DMS 273 treated with DMSO at 0.1 percent for 48 hours (cell line): ENCODE data around the gene LCN6.
A peak's percentile ranks its signal among the peaks of the same experiment; 100 is the strongest.
"Not testable (repeated sequence)": the region's sequence is repeated elsewhere in the genome, so short reads cannot be mapped to it uniquely, and the experiment has no call there.

Source experiments
- DNase-seq: peaks from one replicate; lab custom pipeline; 2025; lab: John Stamatoyannopoulos, UW

Gene LCN6

DNA sequence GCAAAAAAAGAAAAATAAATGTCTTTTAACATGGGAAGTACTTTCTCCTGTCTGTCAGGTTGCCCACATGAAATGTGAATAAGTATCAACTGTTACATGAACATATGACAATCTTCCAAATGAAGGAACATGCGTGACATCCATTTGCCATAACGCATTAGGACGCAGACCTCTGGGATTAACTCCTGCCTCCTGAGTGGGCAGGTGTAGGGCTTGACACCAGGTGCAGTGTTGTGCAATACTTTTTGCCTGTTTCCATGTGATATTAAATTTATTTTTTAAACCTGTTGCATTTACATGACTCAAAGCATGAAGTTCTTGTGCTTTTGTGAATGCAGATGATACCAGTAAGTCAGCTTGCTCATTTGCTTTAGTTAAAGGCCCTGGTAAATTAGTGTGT lies 34.1 kb upstream of the LCN6 start:
- no peak for DNase-seq

DNA sequence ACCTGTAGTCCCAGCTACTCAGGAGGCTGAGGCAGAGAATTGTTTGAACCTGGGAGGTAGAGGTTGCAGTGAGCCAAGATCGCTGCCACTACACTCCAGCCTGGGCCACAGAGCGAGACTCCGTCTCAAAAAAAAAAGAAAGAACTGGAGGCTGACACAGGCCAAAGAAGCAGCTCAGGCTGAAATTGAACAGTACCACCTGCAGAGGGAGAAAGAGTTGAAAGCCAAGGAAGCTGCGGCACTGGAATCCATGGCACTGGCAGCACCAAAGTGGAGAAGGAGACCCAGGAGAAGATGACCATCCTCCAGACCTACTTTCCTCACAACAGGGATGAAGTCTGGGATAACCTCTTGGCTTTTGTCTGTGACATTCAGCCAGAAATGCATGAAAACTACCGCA lies 31.5 kb upstream of the LCN6 start:
- DNase-seq = no peak

DNA sequence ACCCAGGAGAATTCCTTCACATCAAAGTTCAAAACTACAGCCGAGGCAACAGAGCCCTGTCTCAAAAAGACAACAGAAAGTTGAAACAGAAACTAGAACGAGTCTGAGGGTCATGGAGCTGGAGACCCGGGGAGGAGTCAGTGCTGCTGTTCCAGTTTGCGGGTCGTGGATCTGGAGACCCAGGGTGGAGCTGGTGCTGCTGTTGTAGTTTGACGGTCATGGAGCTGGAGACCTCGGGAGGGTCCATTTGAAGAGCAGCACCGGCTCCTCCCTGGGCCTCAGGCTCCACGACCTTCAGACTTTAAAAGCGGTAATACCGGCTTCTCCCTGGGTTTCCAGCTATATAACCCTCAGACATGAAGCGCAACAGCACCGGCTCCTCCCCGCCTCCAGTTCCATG lies 29.0 kb upstream of the LCN6 start:
- DNase-seq = no peak

DNA sequence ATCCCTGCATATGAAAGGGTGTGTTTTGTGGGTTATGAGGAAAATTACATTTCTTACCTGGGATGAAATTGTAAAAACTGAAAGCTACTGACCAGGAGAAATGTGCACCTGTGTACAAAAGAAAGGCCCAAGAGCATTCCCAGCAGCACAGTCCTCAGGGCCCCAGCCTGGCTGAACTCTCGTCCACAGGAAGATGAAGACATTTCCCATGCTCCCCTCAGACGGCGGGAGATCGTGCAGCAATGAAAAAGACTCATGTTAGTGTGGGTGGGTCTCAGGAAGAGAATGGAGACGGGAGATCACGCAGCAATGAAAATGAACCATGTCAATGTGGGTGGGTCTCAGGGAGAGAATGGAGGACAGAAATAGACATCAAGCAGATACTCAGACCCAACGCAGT lies 28.6 kb upstream of the LCN6 start:
- no peak for DNase-seq

DNA sequence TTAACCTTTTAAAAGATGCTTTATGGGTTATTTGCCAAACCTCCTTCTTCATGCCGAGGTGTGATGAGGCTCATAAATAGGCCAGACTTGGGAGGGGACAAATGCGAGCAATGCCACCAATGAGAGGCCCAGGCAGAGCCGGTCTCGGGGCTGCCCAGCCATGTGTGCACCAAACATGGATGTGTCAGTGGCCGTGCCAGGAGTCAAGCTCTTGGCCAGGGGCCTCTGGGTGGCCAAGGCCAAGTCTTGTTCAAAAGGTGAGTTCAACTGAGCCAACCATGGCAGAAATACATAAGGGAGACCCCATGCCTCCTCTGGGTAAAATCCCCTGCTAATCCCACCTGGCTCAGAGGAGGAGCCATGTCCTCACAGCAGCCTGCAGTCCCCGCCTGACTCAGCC lies 26.9 kb upstream of the LCN6 start:
- DNase-seq = no peak

DNA sequence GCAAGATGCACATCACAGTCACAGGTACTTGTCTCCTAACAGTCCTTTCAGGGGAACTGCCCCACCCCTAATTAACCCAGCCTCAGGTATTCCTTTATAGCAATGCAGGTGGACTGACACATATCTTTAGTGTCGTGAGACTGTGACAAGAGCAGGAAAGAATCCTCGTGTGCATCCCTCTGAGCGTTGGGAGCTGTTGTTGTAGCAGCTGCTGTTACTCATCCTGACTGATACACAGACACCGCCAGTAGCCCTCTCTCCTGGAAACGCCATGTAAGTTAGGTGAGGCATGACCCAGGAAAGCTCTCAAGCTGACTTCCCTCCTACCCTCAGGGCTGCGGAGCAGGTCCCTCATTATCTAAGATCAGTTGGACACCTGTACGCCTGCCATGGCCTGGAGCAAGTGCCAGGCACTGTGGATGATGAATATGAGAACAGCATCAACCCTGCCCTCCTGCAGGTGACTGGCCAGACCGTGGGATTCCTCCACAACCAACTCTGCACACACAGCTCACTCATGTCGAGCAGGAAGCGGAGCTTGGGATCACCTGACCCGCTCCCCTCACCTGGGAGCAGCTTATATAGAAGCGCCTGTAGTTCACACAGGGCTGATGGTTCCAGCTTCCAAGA lies 26.2 kb upstream of the LCN6 start:
- DNase-seq = no peak

DNA sequence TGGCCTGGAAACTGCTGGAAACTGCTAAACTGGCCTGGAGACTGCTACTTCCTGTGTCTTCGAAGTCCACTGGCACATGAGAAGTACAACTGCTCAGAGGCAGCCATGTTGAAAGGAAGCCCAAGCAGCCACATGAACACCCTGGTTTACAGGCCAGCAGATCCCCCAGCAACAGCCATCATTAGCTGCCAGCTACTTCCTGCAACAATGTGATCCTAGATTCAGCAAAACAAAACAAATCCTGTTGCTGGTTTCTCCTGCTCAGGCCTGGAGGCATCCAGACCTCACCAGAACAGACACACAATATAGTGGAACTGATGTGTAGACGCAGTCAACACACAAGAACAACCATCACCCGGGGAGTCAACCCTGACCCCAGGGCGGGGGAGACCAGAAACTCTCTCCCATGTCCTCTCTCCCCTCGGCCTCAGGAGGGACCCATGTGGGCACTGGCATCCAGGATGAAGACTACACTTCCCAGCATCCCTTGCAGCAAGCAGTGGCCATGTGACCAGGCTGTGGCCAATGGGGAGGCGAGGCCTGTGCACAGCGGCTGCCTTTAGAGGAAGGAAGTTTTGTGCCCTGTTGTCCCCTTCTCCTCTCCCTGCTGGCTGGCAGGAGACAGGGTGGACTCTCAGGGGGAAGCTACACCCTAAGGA lies 25.2 kb upstream of the LCN6 start:
- DNase-seq = no peak

DNA sequence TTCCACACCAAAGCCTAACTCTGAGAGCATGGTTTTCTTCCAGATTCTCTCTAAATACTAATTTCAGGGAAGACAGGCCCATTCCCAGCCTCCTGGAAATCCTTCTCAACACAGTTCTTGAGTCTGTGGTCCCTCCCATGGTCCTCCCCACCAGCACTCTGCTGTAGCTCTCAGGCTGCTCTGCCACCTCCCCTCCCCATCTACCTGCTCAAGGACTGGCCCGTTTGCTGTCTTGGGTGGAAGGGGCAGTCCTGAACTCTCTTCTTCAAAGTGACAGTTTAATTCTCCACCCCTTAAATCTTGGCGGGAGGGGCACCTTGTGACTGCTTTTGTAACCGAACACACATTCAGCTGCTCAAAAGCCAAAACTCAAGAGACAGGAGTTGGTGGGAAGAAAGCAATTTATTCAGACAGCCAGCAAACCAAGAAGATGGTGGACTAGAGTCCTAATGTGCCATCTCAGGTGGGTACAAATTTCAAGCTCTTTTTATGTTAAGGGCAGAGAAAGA lies 23.6 kb upstream of the LCN6 start:
- DNase-seq = no peak

DNA sequence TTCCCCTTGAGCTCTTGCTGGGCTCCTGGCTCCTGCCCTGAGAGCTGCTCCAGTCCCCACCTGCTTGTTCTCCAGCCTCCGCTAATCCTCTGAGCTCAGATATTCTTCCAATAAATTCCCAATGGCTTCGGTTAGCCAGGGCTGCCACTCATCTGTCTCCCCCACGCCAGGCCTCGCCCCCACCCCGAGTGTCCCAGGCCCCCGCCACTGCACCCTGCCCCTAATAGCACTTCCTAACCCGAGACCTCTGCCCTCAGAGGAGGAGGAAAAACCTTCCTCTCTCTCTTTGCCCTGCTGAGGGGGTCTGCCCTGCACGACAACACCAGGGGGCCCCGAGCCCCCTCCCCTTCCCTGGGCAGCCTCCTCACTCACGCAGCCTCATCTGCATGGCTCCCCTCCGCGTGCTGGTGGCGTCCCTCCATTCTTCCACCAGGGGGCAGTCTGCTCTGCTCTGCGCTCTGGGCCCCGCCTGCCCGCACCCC lies 21.4 kb upstream of the LCN6 start:
- DNase-seq = no peak

DNA sequence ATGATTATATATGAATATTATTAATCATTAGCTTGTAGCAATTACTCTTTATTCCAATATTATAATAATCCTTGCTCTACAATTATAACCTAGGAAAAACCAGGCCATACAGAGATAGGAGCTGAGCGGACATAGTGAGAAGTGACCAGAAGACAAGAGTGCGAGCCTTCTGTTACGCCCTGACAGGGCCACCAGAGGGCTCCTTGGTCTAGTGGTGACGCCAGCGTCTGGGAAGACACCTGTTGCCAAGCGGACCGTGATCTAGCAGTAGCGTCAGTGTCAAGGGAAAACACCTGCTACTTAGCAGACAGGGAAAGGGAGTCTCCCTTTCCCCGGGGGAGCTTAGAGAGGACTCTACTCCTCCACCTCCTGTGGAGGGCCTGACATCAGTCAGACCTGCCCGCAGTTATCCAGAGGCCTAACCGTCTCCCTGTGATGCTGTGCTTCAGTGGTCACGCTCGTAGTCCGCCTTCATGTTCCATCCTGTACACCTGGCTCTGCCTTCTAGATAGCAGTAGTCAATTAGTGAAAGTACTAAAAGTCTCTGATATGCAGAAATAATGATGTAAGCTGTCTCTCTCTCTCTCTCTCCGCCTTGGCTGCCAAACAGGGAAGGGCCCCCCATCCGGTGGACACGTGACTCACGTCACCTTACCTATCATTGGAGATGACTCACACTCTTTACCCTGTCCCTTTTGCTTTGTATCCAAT lies 18.2 kb upstream of the LCN6 start:
- not testable (repeated sequence) for DNase-seq

DNA sequence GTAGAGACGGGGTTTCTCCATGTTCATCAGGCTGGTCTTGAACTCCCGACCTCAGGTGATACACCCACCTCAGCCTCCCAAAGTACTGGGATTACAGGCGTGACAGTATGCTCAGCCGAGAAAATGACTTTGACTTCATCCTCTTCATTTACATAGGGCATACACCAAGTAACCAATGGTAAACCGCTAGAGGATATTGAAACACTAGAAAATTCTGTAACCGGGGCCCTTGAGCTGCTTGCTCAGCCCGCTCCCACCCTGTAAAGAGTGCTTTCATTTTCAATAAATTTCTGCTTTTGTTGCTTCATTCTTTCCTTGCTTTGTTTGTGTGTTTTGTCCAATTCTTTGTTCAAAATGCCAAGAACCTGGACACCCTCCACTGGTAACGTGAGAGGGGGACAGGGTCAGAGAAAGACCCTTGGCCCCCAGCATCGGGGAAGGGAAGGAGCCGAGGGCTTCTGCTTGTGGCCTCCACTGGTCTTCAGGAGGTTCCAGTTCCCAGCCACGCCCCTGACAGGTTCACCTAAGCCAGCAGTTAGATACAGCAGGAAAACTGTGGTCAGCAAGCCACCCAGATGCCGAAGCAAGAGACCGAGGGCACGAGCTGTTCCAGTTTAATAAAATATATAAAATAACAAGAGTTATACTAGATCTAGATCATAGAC lies 17.6 kb upstream of the LCN6 start:
- not testable (repeated sequence) for DNase-seq

DNA sequence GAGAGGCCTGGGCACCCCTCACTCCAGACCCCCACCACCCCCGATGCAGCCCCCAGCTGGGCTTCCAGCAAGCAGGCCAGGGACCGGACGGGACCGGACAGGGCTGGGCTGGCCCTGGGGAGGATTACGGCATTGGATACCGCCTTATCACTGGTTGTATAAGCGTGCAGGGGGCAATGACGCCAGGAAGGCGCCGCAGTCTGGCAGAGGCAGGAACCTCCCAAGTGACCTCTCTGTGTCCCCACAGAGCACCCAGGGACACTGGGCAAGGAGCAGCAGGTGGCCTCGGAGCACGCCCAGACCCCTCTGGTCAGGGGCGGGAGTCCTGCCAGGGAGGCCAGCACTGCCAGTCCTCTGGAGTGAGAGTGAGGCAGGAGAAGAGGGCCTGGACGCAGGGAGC lies 16.7 kb upstream of the LCN6 start:
- DNase-seq = no peak

DNA sequence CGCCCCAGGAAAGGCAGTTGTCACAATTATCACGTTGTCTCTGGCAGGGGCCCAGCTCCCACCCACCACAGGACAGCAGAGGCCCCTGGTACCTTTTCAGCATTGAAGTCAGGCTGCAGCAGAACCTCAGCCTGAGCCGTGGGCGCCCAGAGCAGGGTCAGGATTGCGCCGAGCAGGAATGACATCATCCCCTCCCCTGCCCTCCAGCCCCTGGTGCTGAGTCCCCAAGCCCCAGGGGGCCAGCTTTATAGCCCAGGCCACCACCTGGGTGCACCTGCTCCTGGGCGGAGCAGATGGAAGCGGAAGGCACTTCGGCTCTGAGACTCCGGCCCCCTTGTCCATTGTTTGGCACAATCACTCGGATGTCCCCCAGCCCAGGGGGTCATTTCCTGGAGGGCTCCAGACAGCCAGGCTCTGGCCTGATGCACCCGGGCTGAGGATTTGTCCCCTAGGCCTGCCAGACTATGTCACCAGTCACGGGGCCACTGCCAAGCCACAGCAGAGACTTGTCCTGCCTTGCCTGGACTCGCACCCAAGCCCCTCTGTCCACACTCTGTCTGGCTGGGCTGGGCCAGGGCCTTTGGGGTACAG lies 16.1 kb upstream of the LCN6 start, which contains the start of gene LCN15:
Gene LCN15, minus strand, starts transcription at position 218 of the 591 bp plus-strand sequence. Its CDS starts 30 bp downstream, at position 188.
- DNase-seq = no peak

DNA sequence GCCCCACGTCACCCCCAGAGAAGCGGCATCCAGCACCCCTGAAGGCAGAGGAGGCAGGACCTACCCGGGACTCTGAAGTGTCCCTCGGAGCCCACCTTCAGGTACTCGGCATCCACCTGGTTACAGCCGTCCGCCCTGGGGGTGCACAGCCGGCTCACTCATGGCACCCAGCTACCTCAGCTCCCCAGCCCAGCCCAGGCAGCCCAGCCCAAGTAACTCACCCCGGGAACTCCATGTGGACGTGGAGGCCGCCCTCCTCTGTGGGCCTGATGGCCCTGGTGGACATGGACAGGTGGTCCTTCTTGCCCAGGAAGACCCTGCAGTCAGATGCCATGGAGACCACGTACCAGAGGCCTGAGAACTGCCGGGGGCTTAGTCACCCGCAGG lies 15.3 kb upstream of the LCN6 start:
- DNase-seq = no peak

DNA sequence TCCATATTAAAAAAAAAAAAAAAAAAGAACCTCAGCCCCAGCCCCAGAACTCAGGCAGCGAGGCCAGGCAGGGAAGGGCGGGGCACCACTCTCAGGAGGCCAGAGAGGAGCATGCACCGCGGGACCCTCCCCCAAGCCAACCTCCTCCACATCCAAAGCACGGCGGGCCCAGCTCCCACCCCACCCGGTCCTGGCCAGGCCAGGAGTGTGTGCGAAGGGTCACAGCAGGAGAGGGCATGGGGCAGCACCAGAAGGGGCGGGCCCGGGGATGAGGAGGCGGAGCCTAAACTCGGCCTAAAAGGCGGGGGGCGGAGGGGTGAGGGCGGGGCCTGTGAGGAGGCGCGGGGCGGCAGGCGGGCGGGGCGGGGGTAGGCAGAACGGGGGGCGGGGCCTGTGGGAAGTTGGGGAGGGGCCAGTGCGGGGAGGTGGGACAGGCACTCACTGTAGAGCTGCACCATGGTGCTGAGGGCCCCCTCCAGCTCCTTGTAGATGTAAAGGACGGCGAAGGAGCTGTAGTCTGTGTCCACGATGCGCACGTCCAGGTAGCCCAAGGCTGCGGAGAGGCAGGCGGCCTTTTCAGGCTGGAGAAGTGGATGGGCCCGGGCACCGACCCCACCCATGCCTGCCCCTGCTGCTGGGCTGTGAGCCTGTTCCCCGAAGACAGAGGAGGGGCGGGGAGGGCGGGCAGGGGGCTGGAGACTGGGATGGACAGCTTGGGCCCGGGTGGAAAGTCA lies 14.8 kb upstream of the LCN6 start:
- no peak for DNase-seq

DNA sequence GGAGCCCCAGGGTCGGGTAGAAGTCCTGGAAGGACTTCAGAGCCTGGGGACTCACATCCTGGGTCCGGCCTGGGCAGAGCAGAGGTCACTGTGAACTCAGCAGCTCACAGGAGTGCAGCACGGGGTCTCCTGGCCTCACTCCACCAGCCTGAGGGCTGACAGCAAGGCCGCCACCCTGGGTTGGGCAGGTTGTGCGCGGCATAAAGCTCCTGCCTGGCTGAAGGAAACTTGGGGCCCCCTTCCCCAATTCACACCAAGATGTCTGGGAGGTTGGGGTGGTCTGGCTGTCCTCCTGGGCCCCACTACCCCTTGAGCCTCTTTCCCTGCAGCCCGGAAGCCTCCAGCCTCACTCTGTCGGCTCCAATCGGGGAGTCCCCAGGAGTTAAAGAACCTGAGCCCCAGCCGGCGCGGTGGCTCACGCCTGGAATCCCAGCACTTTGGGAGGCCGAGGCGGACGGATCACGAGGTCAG lies 13.9 kb upstream of the LCN6 start:
- DNase-seq = no peak

DNA sequence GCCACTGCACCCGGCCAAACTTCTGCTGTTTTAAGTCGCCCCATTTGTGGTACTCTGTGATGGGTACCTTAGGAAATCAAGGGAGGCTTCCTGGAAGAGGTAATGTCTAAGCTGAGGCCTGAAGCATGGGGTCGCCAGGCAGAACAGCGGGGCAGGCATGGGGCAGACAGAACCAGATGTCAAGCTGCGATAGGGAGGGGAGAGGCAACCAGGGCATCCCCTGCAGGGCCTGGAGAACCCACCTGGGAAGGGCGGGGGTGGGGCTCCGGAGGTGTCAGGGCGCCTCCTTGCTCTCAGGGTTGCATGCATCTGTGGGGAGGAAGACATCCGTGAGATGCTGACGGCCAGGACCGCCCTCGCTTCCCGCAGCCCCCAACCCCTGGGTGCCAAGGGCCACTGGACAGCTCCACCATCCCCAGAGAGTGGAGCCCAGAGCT lies 13.2 kb upstream of the LCN6 start:
- DNase-seq = no peak

DNA sequence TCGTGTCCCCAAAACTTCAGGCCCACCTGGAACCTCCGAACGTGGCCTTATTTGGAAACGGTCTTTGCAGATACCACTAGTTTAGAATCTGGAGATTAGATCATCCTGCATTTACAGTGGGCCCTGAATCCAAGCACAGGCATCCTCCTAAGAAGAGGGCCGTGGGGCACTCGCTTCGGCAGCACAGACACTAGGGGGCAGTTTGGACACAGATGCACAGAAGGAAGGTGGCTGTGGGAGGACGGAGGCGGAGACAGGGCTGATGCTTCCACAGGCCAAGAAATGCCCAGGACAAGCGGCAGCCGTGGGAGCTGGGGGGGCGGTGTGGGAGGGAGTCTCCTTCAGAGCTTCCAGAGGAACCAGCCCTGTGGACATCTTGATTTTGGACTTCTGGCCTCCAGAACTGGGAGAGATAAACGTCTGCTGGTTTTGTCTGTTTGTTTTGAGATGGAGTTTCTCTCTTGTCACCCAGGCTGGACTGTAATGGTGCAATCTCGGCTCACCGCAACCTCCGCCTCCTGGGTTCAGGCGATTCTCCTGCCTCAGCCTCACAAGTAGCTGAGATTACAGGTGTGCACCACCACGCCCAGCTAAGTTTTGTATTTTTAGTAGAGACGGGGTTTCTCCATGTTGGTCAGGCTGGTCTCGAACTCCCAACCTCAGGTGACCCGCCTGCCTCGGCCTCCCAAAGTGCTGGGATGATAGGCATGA lies 12.7 kb upstream of the LCN6 start:
- peak; percentile 22 for DNase-seq

DNA sequence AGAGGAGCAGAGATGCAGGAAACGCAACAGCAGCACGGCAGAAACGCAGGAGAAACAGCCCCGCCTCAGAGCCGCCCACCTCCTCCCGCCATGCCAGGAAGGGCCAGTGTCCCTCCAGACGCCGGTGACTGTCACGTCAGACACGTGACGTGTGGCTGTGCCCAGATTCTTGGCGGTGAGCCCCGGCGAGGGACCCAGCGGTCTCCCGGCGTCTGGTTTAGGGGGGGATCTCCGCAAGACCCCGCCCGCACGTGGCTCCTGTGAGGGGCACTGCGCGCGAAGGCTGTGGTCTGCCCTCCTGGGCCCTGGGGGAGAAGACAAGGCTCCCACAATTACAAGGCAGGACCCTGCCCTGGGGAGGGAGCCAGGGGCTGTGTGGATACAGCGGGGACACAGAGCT lies 12.1 kb upstream of the LCN6 start:
- DNase-seq = no peak
